Measurements from ENCODE around the gene PLIN5. TPM values are rescaled to one million over a fixed set of nuclear protein-coding genes. Genes with fewer than 3 reads are reported as not detected.

PLIN5 gene
- total RNA-seq, 4 donors from 2014 or later, result 23.8 to 153 (median 32.8) TPM

DNA sequence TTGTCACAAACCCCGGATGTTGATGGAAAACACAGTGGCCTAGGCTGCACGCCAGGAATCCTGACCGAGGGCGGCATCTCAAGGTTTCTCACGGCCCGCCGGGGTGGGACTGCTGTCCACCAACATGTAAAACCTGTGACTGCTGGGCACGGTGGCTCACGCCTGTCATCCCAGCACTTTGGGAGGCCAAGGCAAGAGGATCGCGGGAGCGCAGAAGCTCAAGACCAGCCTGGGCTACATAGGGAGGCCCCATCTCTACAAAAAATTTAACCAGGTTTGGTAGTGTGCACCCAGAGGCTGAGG lies 27.9 kb downstream of the PLIN5 start:
- TF ChIP-seq, protein P1, sequence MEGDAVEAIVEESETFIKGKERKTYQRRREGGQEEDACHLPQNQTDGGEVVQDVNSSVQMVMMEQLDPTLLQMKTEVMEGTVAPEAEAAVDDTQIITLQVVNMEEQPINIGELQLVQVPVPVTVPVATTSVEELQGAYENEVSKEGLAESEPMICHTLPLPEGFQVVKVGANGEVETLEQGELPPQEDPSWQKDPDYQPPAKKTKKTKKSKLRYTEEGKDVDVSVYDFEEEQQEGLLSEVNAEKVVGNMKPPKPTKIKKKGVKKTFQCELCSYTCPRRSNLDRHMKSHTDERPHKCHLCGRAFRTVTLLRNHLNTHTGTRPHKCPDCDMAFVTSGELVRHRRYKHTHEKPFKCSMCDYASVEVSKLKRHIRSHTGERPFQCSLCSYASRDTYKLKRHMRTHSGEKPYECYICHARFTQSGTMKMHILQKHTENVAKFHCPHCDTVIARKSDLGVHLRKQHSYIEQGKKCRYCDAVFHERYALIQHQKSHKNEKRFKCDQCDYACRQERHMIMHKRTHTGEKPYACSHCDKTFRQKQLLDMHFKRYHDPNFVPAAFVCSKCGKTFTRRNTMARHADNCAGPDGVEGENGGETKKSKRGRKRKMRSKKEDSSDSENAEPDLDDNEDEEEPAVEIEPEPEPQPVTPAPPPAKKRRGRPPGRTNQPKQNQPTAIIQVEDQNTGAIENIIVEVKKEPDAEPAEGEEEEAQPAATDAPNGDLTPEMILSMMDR (IDR thresholded peaks at IDR 0.05; ENCODE audit: low read depth), result no peak

DNA sequence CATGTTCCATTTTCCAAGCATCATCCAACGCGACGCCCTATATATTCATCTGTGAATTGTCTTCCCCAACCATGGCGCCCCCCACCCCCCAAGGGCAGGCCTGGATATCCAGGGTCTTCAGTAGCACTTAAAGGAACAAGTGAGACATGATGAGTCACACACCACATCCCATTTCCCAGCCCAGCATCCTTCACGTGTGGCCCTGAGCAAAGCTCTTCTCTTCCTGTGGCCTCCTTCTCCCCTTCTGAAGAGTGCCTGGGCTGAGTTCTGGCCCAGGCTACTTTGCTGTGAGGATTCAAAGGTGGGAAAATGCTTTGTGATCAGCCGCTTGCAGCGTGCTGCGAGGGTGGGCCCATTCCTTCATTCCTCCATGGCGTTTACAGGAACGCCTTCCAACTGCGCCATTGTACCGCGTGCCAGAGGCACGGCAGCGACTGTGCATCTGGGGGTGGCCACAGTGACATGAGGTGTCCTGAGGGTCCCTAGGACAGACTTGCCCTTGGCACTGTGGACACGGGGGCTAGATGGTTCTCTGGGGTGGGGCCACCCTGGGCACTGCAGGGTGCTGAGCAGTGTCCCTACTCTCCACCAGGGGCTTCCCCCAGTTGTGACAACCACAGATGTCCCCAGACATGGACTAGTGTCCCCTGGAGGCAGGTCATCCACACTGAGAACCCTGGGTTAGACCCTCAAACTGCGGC lies 28.4 kb downstream of the PLIN5 start:
- TF ChIP-seq, protein P1 (IDR thresholded peaks at IDR 0.05; ENCODE audit: low read depth), result no peak

DNA sequence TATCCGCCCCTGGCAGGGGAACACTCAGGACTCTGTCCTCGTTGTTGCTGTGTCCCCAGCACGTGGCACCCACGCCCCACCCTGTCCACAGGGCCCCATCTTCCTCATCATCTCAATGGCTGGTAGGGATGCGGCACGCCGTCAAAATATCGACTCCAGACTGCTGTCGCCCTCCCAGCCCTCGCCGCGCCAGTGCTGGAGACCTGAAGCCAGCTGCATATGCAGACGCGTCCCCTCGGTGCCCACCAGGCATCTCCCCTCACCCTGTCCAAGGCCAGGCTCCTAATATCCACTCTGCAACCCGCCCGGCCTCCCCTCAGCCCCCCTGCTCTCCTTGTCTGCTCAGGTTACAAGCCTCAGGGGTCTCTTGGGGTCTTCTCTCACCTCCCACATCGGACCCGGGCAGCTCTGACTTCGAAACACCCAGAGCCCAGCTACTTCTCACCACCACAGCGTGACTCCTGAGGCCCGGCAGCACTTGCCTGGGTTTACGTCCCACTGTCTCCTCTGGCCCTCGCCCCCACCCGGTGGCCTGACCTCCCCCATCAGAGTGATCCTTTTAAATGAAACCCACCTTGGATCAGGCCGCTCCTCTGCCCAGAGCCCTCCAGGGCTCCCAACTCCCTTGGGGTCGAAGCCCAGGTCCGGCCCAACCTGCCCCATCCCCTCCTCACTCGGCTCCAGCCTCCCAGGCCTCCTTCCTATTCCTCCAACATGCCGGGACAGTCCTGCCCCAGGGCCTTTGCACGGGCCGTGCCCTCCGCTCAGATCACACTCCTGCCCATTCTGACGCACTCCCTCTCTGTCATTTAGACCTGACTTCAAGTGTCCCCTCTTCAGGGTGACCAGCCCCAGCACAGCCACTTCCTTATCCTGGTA lies 29.2 kb downstream of the PLIN5 start:
- TF ChIP-seq, protein P1 (IDR thresholded peaks at IDR 0.05; ENCODE audit: low read depth), result no peak

DNA sequence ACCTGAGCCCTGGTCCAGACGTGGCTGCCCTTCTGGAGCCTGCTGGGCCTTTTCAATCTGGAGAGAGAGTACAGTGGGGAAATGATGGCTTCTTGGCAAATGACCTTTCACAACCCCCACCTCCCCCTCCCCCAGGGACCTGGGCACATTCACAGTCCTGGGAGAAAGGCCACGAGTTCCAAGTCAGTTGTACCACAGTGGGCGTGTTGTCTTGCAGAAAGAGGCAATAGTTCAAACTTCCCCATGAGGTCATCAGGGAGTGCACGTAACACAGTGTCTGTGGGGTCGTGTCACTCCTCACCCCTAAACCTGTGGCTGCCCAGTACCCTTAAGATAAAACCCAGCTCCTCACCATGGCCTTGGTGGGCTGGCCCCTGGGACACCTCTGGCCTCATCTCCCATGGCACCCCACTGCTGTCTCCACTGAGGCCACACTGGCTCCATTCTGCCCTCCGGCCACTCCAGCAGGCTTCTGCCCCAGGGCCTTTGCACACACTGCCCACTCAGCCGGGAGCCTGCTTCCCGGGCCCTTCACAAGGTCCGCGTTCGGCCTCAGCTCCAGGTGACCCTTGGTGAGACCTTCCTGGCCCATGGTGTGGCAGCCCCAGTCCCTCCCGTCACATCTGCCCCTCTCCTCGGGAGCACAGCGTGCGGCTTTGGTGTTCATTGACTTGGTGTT lies 30.0 kb downstream of the PLIN5 start:
- TF ChIP-seq, protein P1 (IDR thresholded peaks at IDR 0.05; ENCODE audit: low read depth), result no peak

DNA sequence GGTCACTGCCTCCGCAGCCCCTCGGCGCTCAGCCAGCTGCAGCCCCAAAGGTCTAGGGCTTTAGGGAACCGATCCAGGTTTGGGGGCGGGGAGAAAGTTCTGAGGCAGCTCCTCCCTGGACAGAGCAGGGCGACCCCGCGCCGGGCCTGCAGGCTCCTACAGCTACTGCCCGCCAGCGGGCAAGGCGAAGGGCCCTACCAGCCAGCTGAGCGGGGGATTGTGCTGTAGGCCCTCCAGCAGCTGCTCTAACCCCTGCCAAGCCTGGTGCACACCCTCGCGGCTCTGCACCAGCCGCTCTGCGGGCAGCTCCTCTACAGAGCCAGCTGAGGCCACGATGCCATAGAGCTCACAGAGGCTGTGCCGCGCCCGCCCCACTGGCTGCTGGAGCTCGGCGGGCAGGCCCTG lies 30.7 kb downstream of the PLIN5 start:
- TF ChIP-seq, protein P1 (IDR thresholded peaks at IDR 0.05; ENCODE audit: low read depth), result no peak

DNA sequence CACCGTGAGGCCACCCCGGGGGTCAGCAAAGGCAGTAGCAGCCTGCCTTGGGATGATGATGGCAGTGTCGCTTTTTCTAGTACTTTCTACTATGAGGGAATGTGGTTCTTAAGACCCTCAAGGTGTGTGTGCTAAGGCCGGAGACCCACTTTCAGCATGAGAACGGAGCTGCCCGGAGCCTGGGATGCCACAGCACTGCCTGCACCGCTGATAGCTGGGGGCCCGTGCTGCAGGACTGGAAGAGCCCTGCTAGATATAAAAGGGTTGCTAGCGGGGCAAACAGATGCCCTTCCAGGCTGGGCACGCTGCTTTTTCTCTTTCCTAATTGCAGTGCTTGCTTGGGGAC lies 31.2 kb downstream of the PLIN5 start:
- TF ChIP-seq, protein P1 (IDR thresholded peaks at IDR 0.05; ENCODE audit: low read depth), result no peak
